ENCODE data around the gene PRR12. TPM values are rescaled to one million over a fixed set of nuclear protein-coding genes. Genes with fewer than 3 reads are reported as not detected.

PRR12 gene
- total and polyA plus RNA-seq, 9 of the 15 experiments (the other 6 are each of a cell fraction or from before 2014, with no cell fraction given) = 0.01 to 21.1 (median 0.98) TPM

DNA sequence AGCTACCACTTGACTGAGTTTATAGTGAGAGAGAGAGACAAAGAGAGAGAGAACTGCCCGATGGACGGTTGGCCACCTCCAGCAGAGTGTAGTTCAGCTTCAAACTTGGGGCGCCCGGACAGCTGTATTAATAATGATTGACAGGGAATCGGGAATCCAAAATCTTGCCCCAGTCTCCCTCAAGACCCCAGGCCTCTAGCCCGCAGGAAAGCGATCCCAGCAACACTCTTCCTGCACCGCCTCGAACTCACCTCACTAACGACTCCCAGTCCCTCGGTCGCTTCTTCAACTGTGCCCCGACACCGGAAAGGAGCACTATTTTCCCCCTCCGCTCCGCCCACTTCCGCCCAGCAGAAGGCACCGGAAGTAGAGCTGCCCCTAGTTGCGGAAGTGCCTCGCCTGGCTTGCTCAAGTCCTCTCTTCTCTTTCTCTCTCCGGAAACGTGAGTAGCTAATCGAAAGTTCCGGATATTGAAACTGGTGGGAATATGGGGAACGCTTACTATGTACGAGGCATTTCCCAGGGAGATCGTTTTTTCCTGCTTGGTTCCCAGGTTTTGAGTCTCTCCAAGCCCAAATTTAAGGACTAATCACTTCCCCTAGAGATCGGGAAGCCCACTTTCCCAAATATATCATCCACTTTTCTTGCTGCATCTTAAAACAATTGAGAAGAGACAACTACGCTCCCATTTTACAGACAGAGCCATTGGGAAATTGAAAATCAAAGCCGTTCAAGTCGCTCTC lies 10.5 kb upstream of the PRR12 start, which contains the start of gene NOSIP (continued):
- TF ChIP-seq LARP7 (IDR thresholded peaks at IDR 0.05) (no peak), HEY1 (CRISPR knock-in tag; IDR thresholded peaks at IDR 0.05; ENCODE audit: borderline replicate concordance) (no peak), IFI16 (CRISPR knock-in tag; IDR thresholded peaks at IDR 0.05) (no peak), ADNP (tag; IDR thresholded peaks at IDR 0.05) (no peak), ZFP1 (CRISPR knock-in tag; IDR thresholded peaks at IDR 0.05) (no peak), STAT5A (IDR thresholded peaks at IDR 0.05; ENCODE audit: borderline replicate concordance, low read length) (peak; percentile 43; the same call in 1 of the 2 replicates), SMARCE1 (IDR thresholded peaks at IDR 0.05) (no peak), ZNF311 (CRISPR knock-in tag; IDR thresholded peaks at IDR 0.05) (no peak), CEBPG (CRISPR knock-in tag; IDR thresholded peaks at IDR 0.05) (no peak), CEBPG (tag; conservative IDR thresholded peaks at IDR 0.05 in 1 of 2, IDR thresholded peaks at IDR 0.05 in 1 of 2) (0 out of 4 replicates have a peak, but pooled peaks of 1 of the 2 experiments have one; percentile 24), CAMTA2 (CRISPR knock-in tag; conservative IDR thresholded peaks at IDR 0.05) (no peak), ZNF212 (CRISPR knock-in tag; IDR thresholded peaks at IDR 0.05) (no peak), SP1 (CRISPR knock-in tag; IDR thresholded peaks at IDR 0.05) (peak; percentile 99), ZNF785 (CRISPR knock-in tag; IDR thresholded peaks at IDR 0.05) (no peak), RBM17 (IDR thresholded peaks at IDR 0.05; ENCODE audit: borderline replicate concordance, low read depth, low read length) (no peak), MED1 (CRISPR knock-in tag; IDR thresholded peaks at IDR 0.05; ENCODE audit: borderline replicate concordance) (no peak), ZNF699 (CRISPR knock-in tag; IDR thresholded peaks at IDR 0.05; ENCODE audit: insufficient replicate concordance) (no peak), MAFK (IDR thresholded peaks at IDR 0.05; ENCODE audit: low read length) (peak; percentile 61; the same call in 1 of the 2 replicates), KAT2B (IDR thresholded peaks at IDR 0.05; ENCODE audit: low read depth, low read length) (no peak)
- TF ChIP-seq, protein P1, sequence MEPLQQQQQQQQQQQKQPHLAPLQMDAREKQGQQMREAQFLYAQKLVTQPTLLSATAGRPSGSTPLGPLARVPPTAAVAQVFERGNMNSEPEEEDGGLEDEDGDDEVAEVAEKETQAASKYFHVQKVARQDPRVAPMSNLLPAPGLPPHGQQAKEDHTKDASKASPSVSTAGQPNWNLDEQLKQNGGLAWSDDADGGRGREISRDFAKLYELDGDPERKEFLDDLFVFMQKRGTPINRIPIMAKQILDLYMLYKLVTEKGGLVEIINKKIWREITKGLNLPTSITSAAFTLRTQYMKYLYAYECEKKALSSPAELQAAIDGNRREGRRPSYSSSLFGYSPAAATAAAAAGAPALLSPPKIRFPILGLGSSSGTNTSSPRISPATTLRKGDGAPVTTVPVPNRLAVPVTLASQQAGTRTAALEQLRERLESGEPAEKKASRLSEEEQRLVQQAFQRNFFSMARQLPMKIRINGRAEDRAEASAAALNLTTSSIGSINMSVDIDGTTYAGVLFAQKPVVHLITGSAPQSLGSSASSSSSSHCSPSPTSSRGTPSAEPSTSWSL (CRISPR knock-in tag; IDR thresholded peaks at IDR 0.05; ENCODE audit: borderline replicate concordance) = no peak
- TF ChIP-seq, protein P2, sequence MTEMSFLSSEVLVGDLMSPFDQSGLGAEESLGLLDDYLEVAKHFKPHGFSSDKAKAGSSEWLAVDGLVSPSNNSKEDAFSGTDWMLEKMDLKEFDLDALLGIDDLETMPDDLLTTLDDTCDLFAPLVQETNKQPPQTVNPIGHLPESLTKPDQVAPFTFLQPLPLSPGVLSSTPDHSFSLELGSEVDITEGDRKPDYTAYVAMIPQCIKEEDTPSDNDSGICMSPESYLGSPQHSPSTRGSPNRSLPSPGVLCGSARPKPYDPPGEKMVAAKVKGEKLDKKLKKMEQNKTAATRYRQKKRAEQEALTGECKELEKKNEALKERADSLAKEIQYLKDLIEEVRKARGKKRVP (CRISPR knock-in tag; IDR thresholded peaks at IDR 0.05) = 0 out of 2 replicates have a peak, but pooled peaks have one; percentile 42
- TF ChIP-seq, protein P3, sequence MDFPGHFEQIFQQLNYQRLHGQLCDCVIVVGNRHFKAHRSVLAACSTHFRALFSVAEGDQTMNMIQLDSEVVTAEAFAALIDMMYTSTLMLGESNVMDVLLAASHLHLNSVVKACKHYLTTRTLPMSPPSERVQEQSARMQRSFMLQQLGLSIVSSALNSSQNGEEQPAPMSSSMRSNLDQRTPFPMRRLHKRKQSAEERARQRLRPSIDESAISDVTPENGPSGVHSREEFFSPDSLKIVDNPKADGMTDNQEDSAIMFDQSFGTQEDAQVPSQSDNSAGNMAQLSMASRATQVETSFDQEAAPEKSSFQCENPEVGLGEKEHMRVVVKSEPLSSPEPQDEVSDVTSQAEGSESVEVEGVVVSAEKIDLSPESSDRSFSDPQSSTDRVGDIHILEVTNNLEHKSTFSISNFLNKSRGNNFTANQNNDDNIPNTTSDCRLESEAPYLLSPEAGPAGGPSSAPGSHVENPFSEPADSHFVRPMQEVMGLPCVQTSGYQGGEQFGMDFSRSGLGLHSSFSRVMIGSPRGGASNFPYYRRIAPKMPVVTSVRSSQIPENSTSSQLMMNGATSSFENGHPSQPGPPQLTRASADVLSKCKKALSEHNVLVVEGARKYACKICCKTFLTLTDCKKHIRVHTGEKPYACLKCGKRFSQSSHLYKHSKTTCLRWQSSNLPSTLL (IDR thresholded peaks at IDR 0.05) = no peak

Measured in K562 (cell line).